Thymus (tissue), 11 donors: ENCODE measurements around the gene KPNA4. TPM values are rescaled to one million over a fixed set of nuclear protein-coding genes. Genes with fewer than 3 reads are reported as not detected.

ENCODE experiments used
- DNase-seq, 9 donors: peaks; one replicate each; pipeline ENCODE4 v3.0.0-alpha.2; 2013; ENCODE audit warnings: low spot score in 9 of 9, low read depth in 6 of 9, missing footprints in 1 of 9
- H3K27ac ChIP-seq, 2 donors: one replicate each; pipeline ENCODE4 v1.5.1; 2013; ENCODE audit warnings: control low read depth in 1 of 2, low read depth in 1 of 2, low read length in 1 of 2, mild to moderate bottlenecking in 1 of 2, moderate library complexity in 1 of 2
- H3K27me3 ChIP-seq, 2 donors: one replicate each; pipeline ENCODE4 v1.5.1; 2013; ENCODE audit warnings: low read length in 1 of 2; ENCODE audit not compliant: control insufficient read depth in 2 of 2, insufficient read depth in 1 of 2
- H3K36me3 ChIP-seq, 2 donors: one replicate each; pipeline ENCODE4 v1.5.1; 2013; ENCODE audit warnings: low read length in 1 of 2, mild to moderate bottlenecking in 1 of 2, moderate library complexity in 1 of 2; ENCODE audit not compliant: control insufficient read depth in 2 of 2, insufficient read depth in 2 of 2
- H3K4me1 ChIP-seq, 2 donors: one replicate each; pipeline ENCODE4 v1.5.1; 2013; ENCODE audit warnings: low read length in 2 of 2; ENCODE audit not compliant: control insufficient read depth in 2 of 2, insufficient read depth in 2 of 2
- H3K4me3 ChIP-seq, 2 donors: one replicate each; pipeline ENCODE4 v1.5.1; 2013; ENCODE audit warnings: low read length in 2 of 2, control low read depth in 1 of 2, mild to moderate bottlenecking in 1 of 2
- H3K9me3 ChIP-seq, 2 donors: one replicate each; pipeline ENCODE4 v1.5.1; 2013; ENCODE audit warnings: low read length in 1 of 2, mild to moderate bottlenecking in 1 of 2; ENCODE audit not compliant: control insufficient read depth in 2 of 2, insufficient read depth in 1 of 2
- WGBS: extraction: QIAGEN DNeasy Blood & Tissue Kit; methylation state at CpG from one replicate; pipeline ENCODE4 v1.1.7; 2013; 5-methylcytosine and 5-hydroxymethylcytosine counted together
- polyA plus RNA-seq: library from polyadenylated mRNA; stranded (reverse); fragments of 200-250 nt; gene quantifications from one replicate; pipeline ENCODE4 v1.2.3, GENCODE V29; 2013
- total RNA-seq: library from RNA; stranded (reverse); fragments of 120-200 nt; gene quantifications from one replicate; pipeline ENCODE4 v1.2.4, GENCODE V29; 2013
- donor health status: healthy.

KPNA4 gene
- total and polyA plus RNA-seq, 2 donors = 22.9 to 26.0 TPM

- H3K27me3 ChIP-seq = no peaks in the 10 kb centered on the region
- no peaks in the 10 kb centered on the region for H3K4me1 ChIP-seq
- no peak overlapping the region for H3K27ac ChIP-seq
- no peaks in the 10 kb centered on the region for H3K36me3 ChIP-seq
- DNase-seq = no peak
- no peaks in the 10 kb centered on the region for H3K9me3 ChIP-seq
- H3K4me3 ChIP-seq = no peak overlapping the region
Observed at GRCh38 chr3:160602259-160602658, 36.9 kb upstream of the KPNA4 start.

- no peak overlapping the region for H3K4me3 ChIP-seq
- DNase-seq = no peak
- WGBS = 98% methylated on average over 1 of the region's 1 CpG
Observed at GRCh38 chr3:160601288-160601687, 35.9 kb upstream of the KPNA4 start.

GRCh38 chr3:160598865-160599264 lies 33.5 kb upstream of the KPNA4 start:
- no peaks in the 10 kb centered on the region for H3K36me3 ChIP-seq
- H3K4me1 ChIP-seq = no peaks in the 10 kb centered on the region
- 96% methylated on average over 2 of the region's 2 CpGs for WGBS
- no peaks in the 10 kb centered on the region for H3K27me3 ChIP-seq
- no peak overlapping the region for H3K4me3 ChIP-seq
- no peaks in the 10 kb centered on the region for H3K9me3 ChIP-seq
- no peak for DNase-seq
- H3K27ac ChIP-seq = no peak overlapping the region

More at GRCh38 chr3:160601288-160601687, 35.9 kb upstream of the KPNA4 start:
- H3K9me3 ChIP-seq = no peaks in the 10 kb centered on the region
- H3K4me1 ChIP-seq = no peaks in the 10 kb centered on the region
- H3K27ac ChIP-seq = no peak overlapping the region
- no peaks in the 10 kb centered on the region for H3K36me3 ChIP-seq
- H3K27me3 ChIP-seq = no peaks in the 10 kb centered on the region

- Histone ChIP-seq H3K27me3 (no peaks in the 10 kb centered on the region), H3K9me3 (peaks cover 0 to 3% of the 10 kb centered on the region in 2 donors)
Observed at GRCh38 chr3:160588023-160588422, 22.7 kb upstream of the KPNA4 start.

GRCh38 chr3:160587105-160587504 lies 21.7 kb upstream of the KPNA4 start:
- Histone ChIP-seq H3K36me3 (no peaks in the 10 kb centered on the region), H3K4me3 (no peak overlapping the region), H3K4me1 (no peaks in the 10 kb centered on the region), H3K27ac (no peak overlapping the region), H3K9me3 (peaks cover 0 to 3% of the 10 kb centered on the region in 2 donors), H3K27me3 (no peaks in the 10 kb centered on the region)
- 100% methylated on average over 1 of the region's 1 CpG for WGBS
- DNase-seq = no peak

More at GRCh38 chr3:160588023-160588422, 22.7 kb upstream of the KPNA4 start:
- H3K36me3 ChIP-seq = no peaks in the 10 kb centered on the region
- H3K27ac ChIP-seq = no peak overlapping the region
- H3K4me3 ChIP-seq = no peak overlapping the region
- no peaks in the 10 kb centered on the region for H3K4me1 ChIP-seq
- DNase-seq = no peak

GRCh38 chr3:160586679-160587078 lies 21.3 kb upstream of the KPNA4 start:
- Histone ChIP-seq H3K27me3 (no peaks in the 10 kb centered on the region), H3K36me3 (no peaks in the 10 kb centered on the region), H3K27ac (no peak overlapping the region), H3K4me1 (no peaks in the 10 kb centered on the region), H3K4me3 (no peak overlapping the region), H3K9me3 (peaks cover 0 to 3% of the 10 kb centered on the region in 2 donors)
- DNase-seq = no peak
- WGBS = 76% methylated on average over 3 of the region's 3 CpGs

- DNase-seq = no peak
- Histone ChIP-seq H3K9me3 (peaks cover 0 to 3% of the 10 kb centered on the region in 2 donors), H3K36me3 (no peaks in the 10 kb centered on the region)
Observed at GRCh38 chr3:160583451-160583850, 18.1 kb upstream of the KPNA4 start.

GRCh38 chr3:160580938-160581337 lies 15.6 kb upstream of the KPNA4 start:
- Histone ChIP-seq H3K4me3 (no peak overlapping the region), H3K27me3 (peaks cover 0 to 2% of the 10 kb centered on the region in 2 donors), H3K9me3 (no peaks in the 10 kb centered on the region), H3K36me3 (no peaks in the 10 kb centered on the region), H3K4me1 (no peaks in the 10 kb centered on the region), H3K27ac (no peak overlapping the region)
- WGBS = 98% methylated on average over 2 of the region's 2 CpGs
- no peak for DNase-seq

More at GRCh38 chr3:160583451-160583850, 18.1 kb upstream of the KPNA4 start:
- Histone ChIP-seq H3K4me1 (no peaks in the 10 kb centered on the region), H3K27ac (no peak overlapping the region), H3K27me3 (peaks cover 0 to 2% of the 10 kb centered on the region in 2 donors), H3K4me3 (no peak overlapping the region)

GRCh38 chr3:160577556-160578195 lies 12.3 kb upstream of the KPNA4 start:
- 86% methylated on average over 4 of the region's 4 CpGs for WGBS
- Histone ChIP-seq H3K9me3 (no peaks in the 10 kb centered on the region), H3K36me3 (no peaks in the 10 kb centered on the region), H3K27me3 (peaks cover 0 to 2% of the 10 kb centered on the region in 2 donors), H3K4me1 (no peaks in the 10 kb centered on the region), H3K4me3 (no peak overlapping the region), H3K27ac (no peak overlapping the region)
- no peak for DNase-seq
